BJ (cell line): Measurements from ENCODE around the gene TRAFD1. TPM values are rescaled to one million over a fixed set of nuclear protein-coding genes. Genes with fewer than 3 reads are reported as not detected.
"Not testable (repeated sequence)": the region's sequence is repeated elsewhere in the genome, so short reads cannot be mapped to it uniquely, and the experiment has no call there.

Source experiments
- CTCF ChIA-PET: fragments of 350-600 bp; formaldehyde crosslinking; extraction: SDS; loops from one replicate; lab custom pipeline; 2021; ENCODE audit warnings: antibody characterized with exemption, inconsistent platforms; lab: Yijun Ruan, JAX
- POLR2A ChIA-PET: fragments of 300-600 bp; sonication (Branson Sonifier 250); formaldehyde crosslinking; extraction: SDS; loops from one replicate; lab custom pipeline; 2021; ENCODE audit warnings: antibody characterized with exemption; lab: Charles Lee
- DNase-seq: peaks from one replicate; pipeline ENCODE4 v3.0.0-alpha.2; 2011; ENCODE audit warnings: low read depth
- H3K27me3 ChIP-seq: 2 replicates; pipeline ENCODE4 v1.6.0; 2011; ENCODE audit warnings: low read length; ENCODE audit not compliant: control insufficient read depth, insufficient read depth
- H3K36me3 ChIP-seq: 2 replicates; pipeline ENCODE4 v1.5.1; 2011; ENCODE audit warnings: low read length; ENCODE audit not compliant: control insufficient read depth, insufficient read depth
- H3K4me3 ChIP-seq: 2 replicates; pipeline ENCODE4 v1.5.1; 2011; ENCODE audit warnings: low read depth, mild to moderate bottlenecking, control low read depth, low read length
- polyA plus RNA-seq: library from polyadenylated mRNA; depleted of rRNA; stranded (reverse); fragments of >200 nt; gene quantifications from 2 replicates; pipeline ENCODE4 v1.2.3, GENCODE V29; 2011
- TF ChIP-seq, protein P1 (sequence below): IDR thresholded peaks from 2 replicates; pipeline ENCODE4 v1.5.1; 2011; ENCODE audit warnings: low read depth, mild to moderate bottlenecking, control low read depth, inconsistent platforms, low read length, moderate library complexity; ENCODE audit not compliant: insufficient read depth

TRAFD1 gene
- polyA plus RNA-seq, 1 experiment: 23.7 TPM

GRCh38 chr12:112153893-112154219 lies 28.5 kb downstream of the TRAFD1 start:
- Histone ChIP-seq H3K27me3 (no peaks in the 10 kb centered on the region), H3K36me3 (peaks cover 24% of the 10 kb centered on the region), H3K4me3 (no peak overlapping the region)
- DNase-seq: no peak
- CTCF ChIA-PET: interaction anchor here (0.6 kb wide), 1 partner anchor 49 kb away, joined by 3 read pairs; no protein-coding TSS in a partner anchor
- TF ChIP-seq, protein P1, sequence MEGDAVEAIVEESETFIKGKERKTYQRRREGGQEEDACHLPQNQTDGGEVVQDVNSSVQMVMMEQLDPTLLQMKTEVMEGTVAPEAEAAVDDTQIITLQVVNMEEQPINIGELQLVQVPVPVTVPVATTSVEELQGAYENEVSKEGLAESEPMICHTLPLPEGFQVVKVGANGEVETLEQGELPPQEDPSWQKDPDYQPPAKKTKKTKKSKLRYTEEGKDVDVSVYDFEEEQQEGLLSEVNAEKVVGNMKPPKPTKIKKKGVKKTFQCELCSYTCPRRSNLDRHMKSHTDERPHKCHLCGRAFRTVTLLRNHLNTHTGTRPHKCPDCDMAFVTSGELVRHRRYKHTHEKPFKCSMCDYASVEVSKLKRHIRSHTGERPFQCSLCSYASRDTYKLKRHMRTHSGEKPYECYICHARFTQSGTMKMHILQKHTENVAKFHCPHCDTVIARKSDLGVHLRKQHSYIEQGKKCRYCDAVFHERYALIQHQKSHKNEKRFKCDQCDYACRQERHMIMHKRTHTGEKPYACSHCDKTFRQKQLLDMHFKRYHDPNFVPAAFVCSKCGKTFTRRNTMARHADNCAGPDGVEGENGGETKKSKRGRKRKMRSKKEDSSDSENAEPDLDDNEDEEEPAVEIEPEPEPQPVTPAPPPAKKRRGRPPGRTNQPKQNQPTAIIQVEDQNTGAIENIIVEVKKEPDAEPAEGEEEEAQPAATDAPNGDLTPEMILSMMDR: no peak
- POLR2A ChIA-PET: no interaction called here

DNA sequence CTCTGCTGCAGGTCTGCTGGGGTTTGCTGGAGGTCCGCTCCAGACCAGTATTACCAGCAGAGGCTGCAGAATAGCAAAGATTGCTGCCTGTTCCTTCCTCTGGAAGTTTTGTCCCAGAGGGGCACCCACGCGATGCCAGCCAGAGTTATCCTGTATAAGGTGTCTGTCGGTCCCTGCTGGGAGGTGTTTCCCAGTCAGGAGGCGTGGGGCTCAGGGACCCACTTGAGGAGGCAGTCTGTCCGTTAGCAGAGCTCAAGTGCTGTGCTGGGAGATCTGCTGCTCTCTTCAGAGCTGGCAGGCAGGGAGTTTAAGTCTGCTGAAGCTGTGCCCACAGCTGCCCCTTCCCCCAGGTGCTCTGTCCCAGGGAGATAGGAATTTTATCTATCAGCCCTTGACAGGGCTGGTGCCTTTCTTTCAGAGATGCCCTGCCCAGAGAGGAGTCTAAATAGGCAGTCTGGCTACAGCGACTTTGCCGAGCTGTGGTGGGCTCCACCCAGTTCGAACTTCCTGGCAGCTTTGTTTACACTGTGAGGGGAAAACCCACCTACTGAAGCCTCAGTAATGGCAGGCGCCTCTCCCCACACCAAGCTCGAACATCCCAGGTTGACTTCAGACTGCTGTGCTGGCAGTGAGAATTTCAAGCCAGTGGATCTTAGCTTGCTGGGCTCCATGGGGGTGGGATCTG lies 33.2 kb downstream of the TRAFD1 start:
- H3K4me3 ChIP-seq, CTCF ChIA-PET, H3K27me3 ChIP-seq, DNase-seq, POLR2A ChIA-PET: not testable (repeated sequence)
- peaks cover 15% of the 10 kb centered on the region for H3K36me3 ChIP-seq

DNA sequence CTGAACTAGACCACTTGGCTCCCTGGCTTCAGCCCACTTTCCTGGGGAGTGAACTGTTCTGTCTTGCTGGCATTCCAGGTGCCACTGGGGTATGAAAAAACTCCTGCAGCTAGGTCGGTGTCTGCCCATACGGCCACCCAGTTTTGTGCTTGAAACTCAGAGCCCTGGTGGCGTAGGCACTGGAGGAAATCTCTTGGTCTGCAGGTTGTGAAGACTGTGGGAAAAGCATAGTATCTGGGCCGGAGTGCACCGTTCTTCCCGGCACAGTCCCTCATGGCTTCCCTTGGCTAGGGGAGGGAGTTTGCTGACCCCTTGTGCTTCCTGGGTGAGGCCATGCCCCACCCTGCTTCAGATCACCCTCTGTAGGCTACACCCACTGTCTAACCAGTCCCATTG lies 33.8 kb downstream of the TRAFD1 start:
- ChIA-PET POLR2A (no interaction called here), CTCF (no interaction called here)
- TF ChIP-seq, protein P1: no peak

DNA sequence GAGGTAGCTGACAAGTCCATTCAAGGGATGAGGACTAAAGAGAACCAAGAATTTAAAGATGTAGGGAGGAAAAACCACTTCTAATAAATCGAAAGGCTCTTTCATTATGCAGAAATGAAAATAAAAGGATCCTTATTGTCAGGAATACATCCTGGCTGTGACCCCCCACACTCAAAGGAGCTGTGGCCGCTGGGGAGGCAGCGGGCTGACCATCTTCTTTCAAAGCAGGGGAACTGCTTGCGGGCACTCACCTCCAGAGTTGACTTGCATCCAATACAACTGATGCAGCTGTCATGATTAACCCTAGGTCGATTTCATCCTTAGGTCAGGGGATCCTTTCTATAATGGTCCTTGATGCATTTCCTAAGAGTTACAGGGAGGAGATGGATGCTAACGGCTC lies 35.3 kb downstream of the TRAFD1 start:
- ChIA-PET POLR2A (no interaction called here), CTCF (interaction anchor here (1.0 kb wide), 1 partner anchor 28 kb away, joined by 3 read pairs; no protein-coding TSS in a partner anchor)
- TF ChIP-seq, protein P1: no peak
- no peak for DNase-seq
- Histone ChIP-seq H3K4me3 (no peak overlapping the region), H3K36me3 (peaks cover 13% of the 10 kb centered on the region), H3K27me3 (no peaks in the 10 kb centered on the region)

More for the DNA sequence above, 33.8 kb downstream of the TRAFD1 start:
- H3K4me3 ChIP-seq: no peak overlapping the region
- DNase-seq: no peak
- peaks cover 13% of the 10 kb centered on the region for H3K36me3 ChIP-seq
- H3K27me3 ChIP-seq: no peaks in the 10 kb centered on the region

- ChIA-PET POLR2A (no interaction called here), CTCF (no interaction called here)
- H3K27me3 ChIP-seq: no peaks in the 10 kb centered on the region
- DNase-seq: no peak
- TF ChIP-seq, protein P1: no peak
- H3K4me3 ChIP-seq: no peak overlapping the region
- peaks cover 13% of the 10 kb centered on the region for H3K36me3 ChIP-seq
Observed at GRCh38 chr12:112161711-112162110, 36.4 kb downstream of the TRAFD1 start.
